ENCODE results near the gene KCNQ5. TPM values are rescaled to one million over a fixed set of nuclear protein-coding genes. Genes with fewer than 3 reads are reported as not detected.

Gene KCNQ5
- total RNA-seq, 1 experiment from 2014 or later: 2.0 TPM

GRCh38 chr6:72712910-72713309 is 91.0 kb downstream of the KCNQ5 start:
- Mint-ChIP-seq H3K27me3 (ENCODE audit: low read depth) (no peaks in the 10 kb centered on the region), H3K36me3 (no peaks in the 10 kb centered on the region), H3K27ac (no peak overlapping the region), H3K4me1 (peaks cover 8% of the 10 kb centered on the region), H3K9me3 (peaks cover 14% of the 10 kb centered on the region), H3K4me3 (no peak overlapping the region)
- TF ChIP-seq KAT7 (CRISPR knock-in tag; IDR thresholded peaks at IDR 0.05; ENCODE audit: borderline replicate concordance): no peak
- POLR2A ChIA-PET: no interaction called here
- DNase-seq (ENCODE audit: low spot score) (no peak), ATAC-seq (no peak)
- CTCF ChIA-PET: no interaction called here

- Mint-ChIP-seq H3K36me3 (no peaks in the 10 kb centered on the region), H3K9me3 (peaks cover 9% of the 10 kb centered on the region), H3K4me1 (peaks cover 8% of the 10 kb centered on the region), H3K27ac (no peak overlapping the region), H3K27me3 (ENCODE audit: low read depth) (no peaks in the 10 kb centered on the region), H3K4me3 (no peak overlapping the region)
- DNase-seq (ENCODE audit: low spot score): no peak
- no peak for TF ChIP-seq TP53 (CRISPR knock-in tag; IDR thresholded peaks at IDR 0.05)
- TF ChIP-seq ARID4B (CRISPR knock-in tag; IDR thresholded peaks at IDR 0.05; ENCODE audit: borderline replicate concordance): no peak
- no peak for TF ChIP-seq SP1 (CRISPR knock-in tag; conservative IDR thresholded peaks at IDR 0.05)
- TF ChIP-seq ZNF416 (CRISPR knock-in tag; IDR thresholded peaks at IDR 0.05): no peak
- TF ChIP-seq RORB (CRISPR knock-in tag; IDR thresholded peaks at IDR 0.05): no peak
- TF ChIP-seq ZNF263 (CRISPR knock-in tag; IDR thresholded peaks at IDR 0.05; ENCODE audit: low read depth): no peak
- no peak for TF ChIP-seq ZBTB21 (CRISPR knock-in tag; IDR thresholded peaks at IDR 0.05; ENCODE audit: borderline replicate concordance)
- TF ChIP-seq FOXJ3 (CRISPR knock-in tag; IDR thresholded peaks at IDR 0.05; ENCODE audit: borderline replicate concordance): no peak
- no peak for TF ChIP-seq NFE2L1 (CRISPR knock-in tag; IDR thresholded peaks at IDR 0.05)
- TF ChIP-seq TCF7 (CRISPR knock-in tag; IDR thresholded peaks at IDR 0.05; ENCODE audit: low read depth): no peak
- no peak for TF ChIP-seq ATF1 (CRISPR knock-in tag; IDR thresholded peaks at IDR 0.05)
- CTCF ChIA-PET: no interaction called here
- no peak for ATAC-seq
- POLR2A ChIA-PET: interaction anchor here (0.6 kb wide), 2 partner anchors 127 to 413 kb away, joined by 3 to 7 read pairs; no protein-coding TSS in a partner anchor
Observed at GRCh38 chr6:72715119-72715518, 93.3 kb downstream of the KCNQ5 start.

- Mint-ChIP-seq H3K9me3 (no peaks in the 10 kb centered on the region), H3K27me3 (ENCODE audit: low read depth) (no peaks in the 10 kb centered on the region), H3K4me3 (no peak overlapping the region), H3K36me3 (no peaks in the 10 kb centered on the region), H3K4me1 (peaks cover 8% of the 10 kb centered on the region), H3K27ac (no peak overlapping the region)
- ChIA-PET CTCF (no interaction called here), POLR2A (no interaction called here)
- ATAC-seq (no peak), DNase-seq (ENCODE audit: low spot score) (no peak)
- no peak for TF ChIP-seq ZNF532 (CRISPR knock-in tag; IDR thresholded peaks at IDR 0.05; ENCODE audit: borderline replicate concordance)
- no peak for TF ChIP-seq TCF7 (CRISPR knock-in tag; IDR thresholded peaks at IDR 0.05; ENCODE audit: low read depth)
- no peak for TF ChIP-seq IRF1 (CRISPR knock-in tag; IDR thresholded peaks at IDR 0.05)
- no peak for TF ChIP-seq HMGA2 (CRISPR knock-in tag; IDR thresholded peaks at IDR 0.05)
- TF ChIP-seq ZNF423 (CRISPR knock-in tag; IDR thresholded peaks at IDR 0.05): no peak
- no peak for TF ChIP-seq ARID4B (CRISPR knock-in tag; IDR thresholded peaks at IDR 0.05; ENCODE audit: borderline replicate concordance)
- TF ChIP-seq ZNF512 (CRISPR knock-in tag; IDR thresholded peaks at IDR 0.05; ENCODE audit: borderline replicate concordance): no peak
Observed at GRCh38 chr6:72716916-72717315, 95.1 kb downstream of the KCNQ5 start.

All from WTC11 (cell line).